Measurements from ENCODE around the gene H2BW1. TPM values are rescaled to one million over a fixed set of nuclear protein-coding genes. Genes with fewer than 3 reads are reported as not detected.
"Not testable (repeated sequence)": the region's sequence is repeated elsewhere in the genome, so short reads cannot be mapped to it uniquely, and the experiment has no call there.

Gene H2BW1, protein sequence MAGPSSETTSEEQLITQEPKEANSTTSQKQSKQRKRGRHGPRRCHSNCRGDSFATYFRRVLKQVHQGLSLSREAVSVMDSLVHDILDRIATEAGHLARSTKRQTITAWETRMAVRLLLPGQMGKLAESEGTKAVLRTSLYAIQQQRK
- total RNA-seq (2022) (not detected in 2 replicates), Bru-seq, nascent RNA (not detected), BruChase-seq, experiment 1, labeled RNA remaining after a 2-hour chase (not detected), BruChase-seq, experiment 2, labeled RNA remaining after a 6-hour chase (not detected)
- long read RNA-seq, result 0 reads

DNA sequence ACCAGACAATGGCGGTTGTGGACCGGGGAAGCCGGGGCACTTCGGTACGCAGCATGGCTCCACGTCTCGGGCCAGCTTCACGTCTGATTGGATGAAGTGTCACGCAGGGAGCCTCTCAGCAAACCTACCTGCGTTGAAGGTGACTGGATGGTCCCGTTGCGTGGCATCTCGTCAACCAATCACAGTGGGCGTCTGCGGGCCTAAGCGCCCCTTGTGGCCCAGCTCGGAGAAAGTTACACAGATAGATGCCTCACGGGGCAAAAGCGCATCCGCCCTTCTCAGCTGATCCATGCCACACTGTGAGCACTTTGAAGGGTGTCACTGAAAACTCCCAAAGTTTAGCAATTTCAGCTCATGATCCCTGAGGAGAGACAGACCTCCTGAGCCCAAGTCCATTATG, at the start of gene H2BW1:
H2BW1 (minus strand) TSS at position 103 of the 400 bp plus-strand sequence. CDS start 132 bp downstream, outside the sequence.
- H3K27me3 Mint-ChIP-seq (ENCODE audit: insufficient read depth, unreplicated experiment), result no peaks in the 10 kb centered on the region
- no peak within 1 kb of the TSS for H3K27ac Mint-ChIP-seq (ENCODE audit: unreplicated experiment)
- Histone ChIP-seq H3K9me3 (no peaks in the 10 kb centered on the region), H3K4me3 (ENCODE audit: low read depth, low read length) (no peak within 1 kb of the TSS), H3K27me3 (replicated peaks; ENCODE audit: control insufficient read depth, insufficient read depth, low read length) (no peaks in the 10 kb centered on the region), H3K36me3 (ENCODE audit: control insufficient read depth, insufficient read depth, low read length) (no peaks in the 10 kb centered on the region), H3K4me1 (no peaks in the 10 kb centered on the region)
- H3K4me1 Mint-ChIP-seq (ENCODE audit: low read depth, unreplicated experiment), result no peaks in the 10 kb centered on the region
- no peak within 1 kb of the TSS for H3K4me3 Mint-ChIP-seq (ENCODE audit: unreplicated experiment)
- ChIA-PET POLR2A (no interaction called here), CTCF (no interaction called here)
- no TSS peak for BruUV-seq (replicated peaks)
- DNase-seq, result no peak
- TF ChIP-seq, protein P1, sequence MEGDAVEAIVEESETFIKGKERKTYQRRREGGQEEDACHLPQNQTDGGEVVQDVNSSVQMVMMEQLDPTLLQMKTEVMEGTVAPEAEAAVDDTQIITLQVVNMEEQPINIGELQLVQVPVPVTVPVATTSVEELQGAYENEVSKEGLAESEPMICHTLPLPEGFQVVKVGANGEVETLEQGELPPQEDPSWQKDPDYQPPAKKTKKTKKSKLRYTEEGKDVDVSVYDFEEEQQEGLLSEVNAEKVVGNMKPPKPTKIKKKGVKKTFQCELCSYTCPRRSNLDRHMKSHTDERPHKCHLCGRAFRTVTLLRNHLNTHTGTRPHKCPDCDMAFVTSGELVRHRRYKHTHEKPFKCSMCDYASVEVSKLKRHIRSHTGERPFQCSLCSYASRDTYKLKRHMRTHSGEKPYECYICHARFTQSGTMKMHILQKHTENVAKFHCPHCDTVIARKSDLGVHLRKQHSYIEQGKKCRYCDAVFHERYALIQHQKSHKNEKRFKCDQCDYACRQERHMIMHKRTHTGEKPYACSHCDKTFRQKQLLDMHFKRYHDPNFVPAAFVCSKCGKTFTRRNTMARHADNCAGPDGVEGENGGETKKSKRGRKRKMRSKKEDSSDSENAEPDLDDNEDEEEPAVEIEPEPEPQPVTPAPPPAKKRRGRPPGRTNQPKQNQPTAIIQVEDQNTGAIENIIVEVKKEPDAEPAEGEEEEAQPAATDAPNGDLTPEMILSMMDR (IDR thresholded peaks at IDR 0.05; ENCODE audit: insufficient read depth in 1 of 2, low read depth in 1 of 2, low read length in 1 of 2, severe bottlenecking in 1 of 2, unreplicated experiment in 1 of 2), result no peak
- H3K36me3 Mint-ChIP-seq (ENCODE audit: insufficient read depth, unreplicated experiment), result no peaks in the 10 kb centered on the region
- intact Hi-C loops (cut with micrococcal nuclease; ENCODE audit: unreplicated experiment), result no loop called here
- H3K9me3 Mint-ChIP-seq (ENCODE audit: unreplicated experiment), result no peaks in the 10 kb centered on the region

DNA sequence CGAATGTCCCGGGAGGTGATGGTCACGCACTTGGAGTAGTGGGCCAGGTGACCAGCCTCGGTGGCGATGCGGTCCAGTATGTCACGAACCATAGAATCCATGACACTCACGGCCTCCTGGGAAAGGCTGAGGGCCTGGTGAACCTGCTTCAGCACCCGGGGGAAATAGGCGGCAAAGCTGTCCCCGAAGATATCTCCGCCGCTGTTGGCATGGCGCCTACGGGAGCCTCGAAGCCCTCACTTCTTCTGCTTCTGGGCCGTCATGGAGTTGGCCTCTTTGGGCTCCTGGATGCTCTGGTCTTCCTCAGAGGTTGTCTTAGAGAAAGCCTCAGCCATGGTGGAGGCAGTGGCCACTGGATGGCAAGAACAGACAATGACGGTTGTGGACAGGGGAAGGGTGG, 49.1 kb upstream of the H2BW1 start:
- H3K36me3 ChIP-seq (ENCODE audit: control insufficient read depth, insufficient read depth, low read length); H3K27me3 Mint-ChIP-seq (ENCODE audit: insufficient read depth, unreplicated experiment); H3K4me1 ChIP-seq; H3K27me3 ChIP-seq (replicated peaks; ENCODE audit: control insufficient read depth, insufficient read depth, low read length); POLR2A ChIA-PET; H3K4me3 ChIP-seq (ENCODE audit: low read depth, low read length); H3K27ac Mint-ChIP-seq (ENCODE audit: unreplicated experiment); H3K9me3 Mint-ChIP-seq (ENCODE audit: unreplicated experiment); H3K36me3 Mint-ChIP-seq (ENCODE audit: insufficient read depth, unreplicated experiment); BruUV-seq (replicated peaks); H3K4me3 Mint-ChIP-seq (ENCODE audit: unreplicated experiment); DNase-seq; H3K4me1 Mint-ChIP-seq (ENCODE audit: low read depth, unreplicated experiment); intact Hi-C loops (cut with micrococcal nuclease; ENCODE audit: unreplicated experiment); H3K9me3 ChIP-seq; CTCF ChIA-PET: not testable (repeated sequence)

DNA sequence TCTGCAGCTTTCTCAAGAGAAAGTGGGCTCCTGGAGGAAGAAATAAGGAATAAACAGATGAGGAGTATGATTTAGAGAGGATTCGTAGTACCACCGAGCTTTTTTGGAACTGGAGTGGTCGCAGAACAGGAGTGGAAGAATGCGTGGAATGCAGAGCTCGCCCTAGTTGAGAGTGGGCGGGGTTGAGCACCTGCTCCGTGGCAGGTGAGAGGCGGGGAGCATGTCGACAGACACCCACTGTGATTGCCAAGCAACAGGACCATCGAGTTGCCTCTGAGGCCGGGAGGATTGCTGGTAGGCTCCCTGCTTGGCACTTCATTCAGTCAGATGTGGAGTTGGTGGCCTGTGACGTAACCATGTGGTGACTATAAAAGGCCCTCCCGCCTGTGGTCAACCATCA, 41.4 kb upstream of the H2BW1 start:
- H3K27me3 ChIP-seq (replicated peaks; ENCODE audit: control insufficient read depth, insufficient read depth, low read length); intact Hi-C loops (cut with micrococcal nuclease; ENCODE audit: unreplicated experiment); H3K36me3 ChIP-seq (ENCODE audit: control insufficient read depth, insufficient read depth, low read length); DNase-seq; H3K27me3 Mint-ChIP-seq (ENCODE audit: insufficient read depth, unreplicated experiment); H3K27ac Mint-ChIP-seq (ENCODE audit: unreplicated experiment); H3K9me3 ChIP-seq; H3K36me3 Mint-ChIP-seq (ENCODE audit: insufficient read depth, unreplicated experiment); H3K4me1 Mint-ChIP-seq (ENCODE audit: low read depth, unreplicated experiment); H3K4me3 Mint-ChIP-seq (ENCODE audit: unreplicated experiment); BruUV-seq (replicated peaks); POLR2A ChIA-PET; CTCF ChIA-PET; H3K9me3 Mint-ChIP-seq (ENCODE audit: unreplicated experiment); H3K4me3 ChIP-seq (ENCODE audit: low read depth, low read length); H3K4me1 ChIP-seq: not testable (repeated sequence)

DNA sequence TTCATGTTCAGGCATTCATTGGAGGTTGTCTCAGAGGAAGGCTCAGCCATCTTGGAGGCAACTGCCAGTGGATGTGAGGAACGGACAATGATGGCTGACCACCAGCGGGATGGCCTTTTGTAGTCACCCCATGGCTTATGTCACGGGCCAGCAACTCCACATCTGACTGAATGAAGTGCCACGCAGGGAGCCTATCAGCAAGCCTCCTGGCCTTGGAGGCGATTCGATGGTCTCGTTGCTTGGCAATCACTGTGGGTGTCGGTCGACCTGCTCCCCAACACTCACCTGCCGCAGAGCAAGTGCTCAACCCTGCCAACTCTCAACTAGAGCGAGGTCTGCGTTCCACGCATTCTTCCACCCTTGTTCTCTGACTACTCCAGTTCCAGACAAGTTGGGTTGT, 33.7 kb upstream of the H2BW1 start:
- no peaks in the 10 kb centered on the region for H3K27me3 Mint-ChIP-seq (ENCODE audit: insufficient read depth, unreplicated experiment)
- CTCF ChIA-PET, result no interaction called here
- DNase-seq, result no peak
- BruUV-seq (replicated peaks), result no TSS peak
- no peak overlapping the region for H3K4me3 Mint-ChIP-seq (ENCODE audit: unreplicated experiment)
- peaks cover 6% of the 10 kb centered on the region for H3K4me1 Mint-ChIP-seq (ENCODE audit: low read depth, unreplicated experiment)
- POLR2A ChIA-PET, result no interaction called here
- peaks cover 7% of the 10 kb centered on the region for H3K9me3 Mint-ChIP-seq (ENCODE audit: unreplicated experiment)
- H3K9me3 ChIP-seq, result no peaks in the 10 kb centered on the region
- H3K36me3 ChIP-seq (ENCODE audit: control insufficient read depth, insufficient read depth, low read length), result no peaks in the 10 kb centered on the region
- TF ChIP-seq, protein P1 (IDR thresholded peaks at IDR 0.05; ENCODE audit: insufficient read depth in 1 of 2, low read depth in 1 of 2, low read length in 1 of 2, severe bottlenecking in 1 of 2, unreplicated experiment in 1 of 2), result no peak
- H3K27me3 ChIP-seq (replicated peaks; ENCODE audit: control insufficient read depth, insufficient read depth, low read length), result no peaks in the 10 kb centered on the region
- H3K4me3 ChIP-seq (ENCODE audit: low read depth, low read length), result no peak overlapping the region
- no peaks in the 10 kb centered on the region for H3K36me3 Mint-ChIP-seq (ENCODE audit: insufficient read depth, unreplicated experiment)
- intact Hi-C loops (cut with micrococcal nuclease; ENCODE audit: unreplicated experiment), result no loop called here
- H3K4me1 ChIP-seq, result no peaks in the 10 kb centered on the region
- H3K27ac Mint-ChIP-seq (ENCODE audit: unreplicated experiment), result no peak overlapping the region

All from Caco-2 (cell line).